H1 (cell line): ENCODE measurements around the gene SRSF7. TPM values are rescaled to one million over a fixed set of nuclear protein-coding genes. Genes with fewer than 3 reads are reported as not detected.

Experiments used
- CREB1 ChIP-seq: IDR thresholded peaks from 2 replicates; pipeline ENCODE4 v1.6.1; 2012; ENCODE audit warnings: inconsistent platforms
- EGR1 ChIP-seq: IDR thresholded peaks from 2 replicates; pipeline ENCODE4 v1.6.1; 2011; ENCODE audit warnings: low read depth, low read length, borderline replicate concordance
- EZH2 ChIP-seq: fragments of 200-600 bp; sonication (generic); IDR thresholded peaks from 2 replicates; pipeline ENCODE4 v1.7.1; 2012; ENCODE audit warnings: low read depth, mild to moderate bottlenecking, moderate library complexity, low read length, inconsistent platforms; ENCODE audit not compliant: severe bottlenecking
- MAX ChIP-seq: IDR thresholded peaks from 2 replicates; pipeline ENCODE4 v1.6.1; 2012; ENCODE audit warnings: inconsistent platforms
- RNF2 ChIP-seq: fragments of 200-900, 300-1000 bp; sonication (generic); IDR thresholded peaks from 2 replicates; pipeline ENCODE4 v1.7.1; 2016; ENCODE audit warnings: borderline replicate concordance, low read depth, mild to moderate bottlenecking, antibody characterized with exemption, low read length; ENCODE audit not compliant: poor library complexity, severe bottlenecking; ENCODE audit errors: missing control alignments
- SAP30 ChIP-seq: fragments of 300-600 bp; sonication (generic); IDR thresholded peaks from 2 replicates; pipeline ENCODE4 v1.7.1; 2012; ENCODE audit warnings: low read length, moderate library complexity, mild to moderate bottlenecking, inconsistent platforms; ENCODE audit not compliant: insufficient read depth, insufficient replicate concordance
- SP2 ChIP-seq: IDR thresholded peaks from 2 replicates; pipeline ENCODE4 v1.6.1; 2012; ENCODE audit warnings: mild to moderate bottlenecking, low read length, inconsistent platforms
- ZNF274 ChIP-seq: IDR thresholded peaks from 2 replicates; pipeline ENCODE4 v1.7.0; 2012; ENCODE audit warnings: low read length, borderline replicate concordance; ENCODE audit errors: extremely low read depth
- polyA plus RNA-seq, 7 experiments: library from polyadenylated mRNA; depleted of rRNA in 3 of 7; stranded (reverse) in 5 of 7; unstranded in 2 of 7; fragments of >200 nt in 5 of 7; fragments of 200-250 nt in 2 of 7; gene quantifications; 1 replicate in 5 of 7; 2 replicates in 1 of 7; 4 replicates in 1 of 7; pipeline versions ENCODE4 v1.2.1 to v1.2.3, GENCODE V29; 2011 to 2013; ENCODE audit warnings: missing spikeins in 2 of 7, mixed read lengths in 2 of 7
- total RNA-seq: library from RNA; stranded (reverse); fragmentation: NEBNext Ultra II Directional; extraction: Animal tissue kit (Norgen Biotek cat#: 25700); gene quantifications from 2 replicates; pipeline ENCODE4 v1.2.1, GENCODE V29; 2021
- TF ChIP-seq, protein P1 (sequence below): fragments of 300-600 bp; sonication (generic); IDR thresholded peaks from 2 replicates; pipeline ENCODE4 v1.7.1; 2012; ENCODE audit warnings: low read length, moderate library complexity, mild to moderate bottlenecking, inconsistent platforms; ENCODE audit not compliant: insufficient replicate concordance

SRSF7 gene
- total and polyA plus RNA-seq, 2 of the 8 experiments (the other 6 are each of a cell fraction or from before 2014, with no cell fraction given), result 370 to 415 TPM

DNA sequence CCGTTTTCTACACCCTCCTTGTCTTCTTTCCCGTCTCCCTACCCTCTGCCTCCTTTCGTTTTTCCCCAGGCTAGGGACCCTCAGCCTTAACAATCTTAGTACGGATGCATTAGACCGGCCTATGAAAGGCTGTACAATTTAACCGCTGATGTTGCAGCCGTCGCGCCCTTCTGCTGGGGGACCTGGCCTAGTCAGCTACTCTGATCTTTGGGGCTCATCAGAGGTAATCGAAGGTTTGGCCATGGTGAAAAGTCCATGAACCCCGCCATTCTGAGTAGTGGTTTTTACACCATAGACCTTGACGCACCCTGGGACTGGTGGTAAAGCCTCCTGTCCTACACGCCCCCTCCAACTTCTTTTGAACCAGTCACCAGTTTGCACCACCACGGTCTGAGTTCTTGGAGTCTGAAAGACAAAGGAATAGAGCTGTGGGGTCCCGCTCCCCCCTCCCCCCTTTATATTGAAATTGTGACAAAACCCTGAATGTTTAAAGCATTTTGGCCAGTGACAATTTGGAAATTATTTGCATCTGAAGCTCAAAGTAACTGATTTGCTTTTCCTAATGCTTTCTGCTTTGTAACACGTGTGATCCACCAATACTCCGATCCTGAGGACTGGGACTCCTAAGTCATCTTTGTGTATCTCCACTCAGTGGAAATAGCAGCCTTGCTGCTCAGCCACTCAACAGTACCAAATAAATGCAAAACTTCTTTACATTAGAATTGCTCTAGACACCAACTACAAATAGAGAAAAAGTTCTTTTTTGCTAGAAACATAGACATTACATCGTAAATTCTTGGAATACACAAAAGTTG lies 642 bp upstream of the SRSF7 start (continued):
- TF ChIP-seq RNF2, result no peak
- no peak for TF ChIP-seq ZNF274
- no peak for TF ChIP-seq EGR1
- TF ChIP-seq SAP30, result peak; percentile 5
- TF ChIP-seq, protein P1, sequence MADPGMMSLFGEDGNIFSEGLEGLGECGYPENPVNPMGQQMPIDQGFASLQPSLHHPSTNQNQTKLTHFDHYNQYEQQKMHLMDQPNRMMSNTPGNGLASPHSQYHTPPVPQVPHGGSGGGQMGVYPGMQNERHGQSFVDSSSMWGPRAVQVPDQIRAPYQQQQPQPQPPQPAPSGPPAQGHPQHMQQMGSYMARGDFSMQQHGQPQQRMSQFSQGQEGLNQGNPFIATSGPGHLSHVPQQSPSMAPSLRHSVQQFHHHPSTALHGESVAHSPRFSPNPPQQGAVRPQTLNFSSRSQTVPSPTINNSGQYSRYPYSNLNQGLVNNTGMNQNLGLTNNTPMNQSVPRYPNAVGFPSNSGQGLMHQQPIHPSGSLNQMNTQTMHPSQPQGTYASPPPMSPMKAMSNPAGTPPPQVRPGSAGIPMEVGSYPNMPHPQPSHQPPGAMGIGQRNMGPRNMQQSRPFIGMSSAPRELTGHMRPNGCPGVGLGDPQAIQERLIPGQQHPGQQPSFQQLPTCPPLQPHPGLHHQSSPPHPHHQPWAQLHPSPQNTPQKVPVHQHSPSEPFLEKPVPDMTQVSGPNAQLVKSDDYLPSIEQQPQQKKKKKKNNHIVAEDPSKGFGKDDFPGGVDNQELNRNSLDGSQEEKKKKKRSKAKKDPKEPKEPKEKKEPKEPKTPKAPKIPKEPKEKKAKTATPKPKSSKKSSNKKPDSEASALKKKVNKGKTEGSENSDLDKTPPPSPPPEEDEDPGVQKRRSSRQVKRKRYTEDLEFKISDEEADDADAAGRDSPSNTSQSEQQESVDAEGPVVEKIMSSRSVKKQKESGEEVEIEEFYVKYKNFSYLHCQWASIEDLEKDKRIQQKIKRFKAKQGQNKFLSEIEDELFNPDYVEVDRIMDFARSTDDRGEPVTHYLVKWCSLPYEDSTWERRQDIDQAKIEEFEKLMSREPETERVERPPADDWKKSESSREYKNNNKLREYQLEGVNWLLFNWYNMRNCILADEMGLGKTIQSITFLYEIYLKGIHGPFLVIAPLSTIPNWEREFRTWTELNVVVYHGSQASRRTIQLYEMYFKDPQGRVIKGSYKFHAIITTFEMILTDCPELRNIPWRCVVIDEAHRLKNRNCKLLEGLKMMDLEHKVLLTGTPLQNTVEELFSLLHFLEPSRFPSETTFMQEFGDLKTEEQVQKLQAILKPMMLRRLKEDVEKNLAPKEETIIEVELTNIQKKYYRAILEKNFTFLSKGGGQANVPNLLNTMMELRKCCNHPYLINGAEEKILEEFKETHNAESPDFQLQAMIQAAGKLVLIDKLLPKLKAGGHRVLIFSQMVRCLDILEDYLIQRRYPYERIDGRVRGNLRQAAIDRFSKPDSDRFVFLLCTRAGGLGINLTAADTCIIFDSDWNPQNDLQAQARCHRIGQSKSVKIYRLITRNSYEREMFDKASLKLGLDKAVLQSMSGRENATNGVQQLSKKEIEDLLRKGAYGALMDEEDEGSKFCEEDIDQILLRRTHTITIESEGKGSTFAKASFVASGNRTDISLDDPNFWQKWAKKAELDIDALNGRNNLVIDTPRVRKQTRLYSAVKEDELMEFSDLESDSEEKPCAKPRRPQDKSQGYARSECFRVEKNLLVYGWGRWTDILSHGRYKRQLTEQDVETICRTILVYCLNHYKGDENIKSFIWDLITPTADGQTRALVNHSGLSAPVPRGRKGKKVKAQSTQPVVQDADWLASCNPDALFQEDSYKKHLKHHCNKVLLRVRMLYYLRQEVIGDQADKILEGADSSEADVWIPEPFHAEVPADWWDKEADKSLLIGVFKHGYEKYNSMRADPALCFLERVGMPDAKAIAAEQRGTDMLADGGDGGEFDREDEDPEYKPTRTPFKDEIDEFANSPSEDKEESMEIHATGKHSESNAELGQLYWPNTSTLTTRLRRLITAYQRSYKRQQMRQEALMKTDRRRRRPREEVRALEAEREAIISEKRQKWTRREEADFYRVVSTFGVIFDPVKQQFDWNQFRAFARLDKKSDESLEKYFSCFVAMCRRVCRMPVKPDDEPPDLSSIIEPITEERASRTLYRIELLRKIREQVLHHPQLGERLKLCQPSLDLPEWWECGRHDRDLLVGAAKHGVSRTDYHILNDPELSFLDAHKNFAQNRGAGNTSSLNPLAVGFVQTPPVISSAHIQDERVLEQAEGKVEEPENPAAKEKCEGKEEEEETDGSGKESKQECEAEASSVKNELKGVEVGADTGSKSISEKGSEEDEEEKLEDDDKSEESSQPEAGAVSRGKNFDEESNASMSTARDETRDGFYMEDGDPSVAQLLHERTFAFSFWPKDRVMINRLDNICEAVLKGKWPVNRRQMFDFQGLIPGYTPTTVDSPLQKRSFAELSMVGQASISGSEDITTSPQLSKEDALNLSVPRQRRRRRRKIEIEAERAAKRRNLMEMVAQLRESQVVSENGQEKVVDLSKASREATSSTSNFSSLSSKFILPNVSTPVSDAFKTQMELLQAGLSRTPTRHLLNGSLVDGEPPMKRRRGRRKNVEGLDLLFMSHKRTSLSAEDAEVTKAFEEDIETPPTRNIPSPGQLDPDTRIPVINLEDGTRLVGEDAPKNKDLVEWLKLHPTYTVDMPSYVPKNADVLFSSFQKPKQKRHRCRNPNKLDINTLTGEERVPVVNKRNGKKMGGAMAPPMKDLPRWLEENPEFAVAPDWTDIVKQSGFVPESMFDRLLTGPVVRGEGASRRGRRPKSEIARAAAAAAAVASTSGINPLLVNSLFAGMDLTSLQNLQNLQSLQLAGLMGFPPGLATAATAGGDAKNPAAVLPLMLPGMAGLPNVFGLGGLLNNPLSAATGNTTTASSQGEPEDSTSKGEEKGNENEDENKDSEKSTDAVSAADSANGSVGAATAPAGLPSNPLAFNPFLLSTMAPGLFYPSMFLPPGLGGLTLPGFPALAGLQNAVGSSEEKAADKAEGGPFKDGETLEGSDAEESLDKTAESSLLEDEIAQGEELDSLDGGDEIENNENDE, result no peak
- no peak for TF ChIP-seq SP2
- no peak for TF ChIP-seq EZH2
- TF ChIP-seq CREB1, result no peak
- 0 out of 2 replicates have a peak, but pooled peaks have one; percentile 25 for TF ChIP-seq MAX
